SK-N-SH treated with all-trans-retinoic acid at 6 μM for 48 hours (cell line): ENCODE results near the gene LSM14A.

ENCODE experiments used
- OSR1 ChIP-seq: fragments of 250-450 bp; sonication (Bioruptor Pico); IDR thresholded peaks from 2 replicates; pipeline ENCODE4 v1.8.0; 2022; ENCODE audit warnings: moderate library complexity, mild to moderate bottlenecking, inconsistent platforms
- RARB ChIP-seq: fragments of 250-450 bp; sonication (Bioruptor Pico); IDR thresholded peaks from 2 replicates; pipeline ENCODE4 v1.8.0; 2021; ENCODE audit warnings: mild to moderate bottlenecking, moderate library complexity
- TCF4 ChIP-seq: fragments of 250-450 bp; sonication (Bioruptor Pico); IDR thresholded peaks from 2 replicates; pipeline ENCODE4 v1.8.0; 2021; ENCODE audit warnings: mild to moderate bottlenecking, moderate library complexity, borderline replicate concordance
- ZFP3 ChIP-seq: fragments of 250-450 bp; sonication (Bioruptor Pico); IDR thresholded peaks from 2 replicates; pipeline ENCODE4 v1.5.0; 2020; ENCODE audit warnings: mild to moderate bottlenecking, moderate library complexity
- ZFP30 ChIP-seq: fragments of 450-650 bp; formaldehyde crosslinking; IDR thresholded peaks from 2 replicates; pipeline ENCODE4 v1.5.0; 2022; ENCODE audit warnings: mild to moderate bottlenecking, moderate library complexity
- ZNF565 ChIP-seq: fragments of 450-650 bp; formaldehyde crosslinking; conservative IDR thresholded peaks from 2 replicates; pipeline ENCODE4 v1.5.0; 2020; ENCODE audit warnings: low read depth, mild to moderate bottlenecking, moderate library complexity
- TF ChIP-seq, protein P1 (sequence below): fragments of 250-450 bp; sonication (Bioruptor Pico); IDR thresholded peaks from 2 replicates; pipeline ENCODE4 v1.5.1; 2020; ENCODE audit warnings: low read depth, mild to moderate bottlenecking, moderate library complexity
- TF ChIP-seq, protein P2 (sequence below): fragments of 250-450 bp; sonication (Bioruptor Pico); IDR thresholded peaks from 2 replicates; pipeline ENCODE4 v1.5.0; 2020; ENCODE audit warnings: mild to moderate bottlenecking, moderate library complexity

DNA sequence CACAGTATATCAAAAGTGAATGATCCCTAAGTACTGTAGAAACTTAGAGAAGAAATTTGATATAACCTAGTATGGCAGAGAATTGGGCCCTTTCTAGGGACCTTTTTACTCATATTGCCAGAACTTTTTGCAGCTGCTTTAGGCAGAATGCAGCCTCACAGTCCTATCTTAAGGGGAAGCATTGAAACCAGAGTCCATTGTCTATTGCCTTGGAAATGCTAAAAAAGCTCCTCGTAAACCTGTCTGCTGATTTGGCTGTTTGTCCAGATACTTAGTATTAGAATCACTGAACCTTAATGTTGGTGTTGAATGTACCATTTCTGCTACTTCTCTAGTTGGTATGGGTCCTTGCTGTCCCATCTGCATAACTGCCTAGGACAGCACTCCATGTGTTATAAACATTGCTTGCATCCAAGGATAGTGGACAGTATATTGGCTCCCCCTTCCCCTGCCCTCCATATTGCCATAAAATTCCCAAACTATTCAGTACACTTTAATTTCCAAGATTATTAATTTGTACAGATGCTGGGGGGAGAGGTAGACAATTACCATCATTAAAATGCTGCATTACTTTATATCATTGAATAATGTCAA, 36.1 kb downstream of the LSM14A start:
- TF ChIP-seq ZFP30 (CRISPR knock-in tag) = no peak
- no peak for TF ChIP-seq TCF4
- no peak for TF ChIP-seq OSR1 (CRISPR knock-in tag)
- no peak for TF ChIP-seq RARB
- TF ChIP-seq ZFP3 (CRISPR knock-in tag) = no peak
- TF ChIP-seq, protein P1, sequence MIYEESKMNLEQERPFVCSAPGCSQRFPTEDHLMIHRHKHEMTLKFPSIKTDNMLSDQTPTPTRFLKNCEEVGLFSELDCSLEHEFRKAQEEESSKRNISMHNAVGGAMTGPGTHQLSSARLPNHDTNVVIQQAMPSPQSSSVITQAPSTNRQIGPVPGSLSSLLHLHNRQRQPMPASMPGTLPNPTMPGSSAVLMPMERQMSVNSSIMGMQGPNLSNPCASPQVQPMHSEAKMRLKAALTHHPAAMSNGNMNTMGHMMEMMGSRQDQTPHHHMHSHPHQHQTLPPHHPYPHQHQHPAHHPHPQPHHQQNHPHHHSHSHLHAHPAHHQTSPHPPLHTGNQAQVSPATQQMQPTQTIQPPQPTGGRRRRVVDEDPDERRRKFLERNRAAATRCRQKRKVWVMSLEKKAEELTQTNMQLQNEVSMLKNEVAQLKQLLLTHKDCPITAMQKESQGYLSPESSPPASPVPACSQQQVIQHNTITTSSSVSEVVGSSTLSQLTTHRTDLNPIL (CRISPR knock-in tag) = no peak
- TF ChIP-seq, protein P2, sequence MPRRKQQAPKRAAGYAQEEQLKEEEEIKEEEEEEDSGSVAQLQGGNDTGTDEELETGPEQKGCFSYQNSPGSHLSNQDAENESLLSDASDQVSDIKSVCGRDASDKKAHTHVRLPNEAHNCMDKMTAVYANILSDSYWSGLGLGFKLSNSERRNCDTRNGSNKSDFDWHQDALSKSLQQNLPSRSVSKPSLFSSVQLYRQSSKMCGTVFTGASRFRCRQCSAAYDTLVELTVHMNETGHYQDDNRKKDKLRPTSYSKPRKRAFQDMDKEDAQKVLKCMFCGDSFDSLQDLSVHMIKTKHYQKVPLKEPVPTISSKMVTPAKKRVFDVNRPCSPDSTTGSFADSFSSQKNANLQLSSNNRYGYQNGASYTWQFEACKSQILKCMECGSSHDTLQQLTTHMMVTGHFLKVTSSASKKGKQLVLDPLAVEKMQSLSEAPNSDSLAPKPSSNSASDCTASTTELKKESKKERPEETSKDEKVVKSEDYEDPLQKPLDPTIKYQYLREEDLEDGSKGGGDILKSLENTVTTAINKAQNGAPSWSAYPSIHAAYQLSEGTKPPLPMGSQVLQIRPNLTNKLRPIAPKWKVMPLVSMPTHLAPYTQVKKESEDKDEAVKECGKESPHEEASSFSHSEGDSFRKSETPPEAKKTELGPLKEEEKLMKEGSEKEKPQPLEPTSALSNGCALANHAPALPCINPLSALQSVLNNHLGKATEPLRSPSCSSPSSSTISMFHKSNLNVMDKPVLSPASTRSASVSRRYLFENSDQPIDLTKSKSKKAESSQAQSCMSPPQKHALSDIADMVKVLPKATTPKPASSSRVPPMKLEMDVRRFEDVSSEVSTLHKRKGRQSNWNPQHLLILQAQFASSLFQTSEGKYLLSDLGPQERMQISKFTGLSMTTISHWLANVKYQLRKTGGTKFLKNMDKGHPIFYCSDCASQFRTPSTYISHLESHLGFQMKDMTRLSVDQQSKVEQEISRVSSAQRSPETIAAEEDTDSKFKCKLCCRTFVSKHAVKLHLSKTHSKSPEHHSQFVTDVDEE (CRISPR knock-in tag) = no peak
- TF ChIP-seq ZNF565 (CRISPR knock-in tag) = no peak
